GM18508 (cell line): ENCODE results near the gene AZGP1.
"Not testable (repeated sequence)": the region's sequence is repeated elsewhere in the genome, so short reads cannot be mapped to it uniquely, and the experiment has no call there.

Experiments used
- ATAC-seq: cut with Tn5 transposase; IDR thresholded peaks from one replicate; pipeline ENCODE4 v1.9.1; 2021; ENCODE audit warnings: moderate number of reproducible peaks; ENCODE audit not compliant: insufficient read depth, unreplicated experiment

The AZGP1 gene

DNA sequence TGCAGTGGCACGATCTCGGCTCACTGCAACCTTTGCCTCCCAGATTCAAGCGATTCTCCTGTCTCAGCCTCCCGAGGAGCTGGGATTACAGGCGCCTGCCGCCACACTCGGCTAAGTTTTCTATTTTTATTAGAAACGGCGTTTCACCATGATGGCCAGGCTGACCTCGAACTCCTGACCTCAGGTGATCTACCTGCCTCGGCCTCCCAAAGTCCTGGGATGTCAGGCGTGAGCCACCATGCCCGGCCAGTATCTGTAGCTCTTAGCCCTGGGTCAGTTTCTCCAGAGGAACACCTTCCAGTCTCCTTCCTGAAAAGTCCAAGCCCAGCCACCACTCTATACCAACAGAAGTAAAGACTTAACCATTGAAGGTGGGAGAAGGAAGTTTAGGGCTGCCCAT lies 24.4 kb upstream of the AZGP1 start:
- ATAC-seq: no peak

DNA sequence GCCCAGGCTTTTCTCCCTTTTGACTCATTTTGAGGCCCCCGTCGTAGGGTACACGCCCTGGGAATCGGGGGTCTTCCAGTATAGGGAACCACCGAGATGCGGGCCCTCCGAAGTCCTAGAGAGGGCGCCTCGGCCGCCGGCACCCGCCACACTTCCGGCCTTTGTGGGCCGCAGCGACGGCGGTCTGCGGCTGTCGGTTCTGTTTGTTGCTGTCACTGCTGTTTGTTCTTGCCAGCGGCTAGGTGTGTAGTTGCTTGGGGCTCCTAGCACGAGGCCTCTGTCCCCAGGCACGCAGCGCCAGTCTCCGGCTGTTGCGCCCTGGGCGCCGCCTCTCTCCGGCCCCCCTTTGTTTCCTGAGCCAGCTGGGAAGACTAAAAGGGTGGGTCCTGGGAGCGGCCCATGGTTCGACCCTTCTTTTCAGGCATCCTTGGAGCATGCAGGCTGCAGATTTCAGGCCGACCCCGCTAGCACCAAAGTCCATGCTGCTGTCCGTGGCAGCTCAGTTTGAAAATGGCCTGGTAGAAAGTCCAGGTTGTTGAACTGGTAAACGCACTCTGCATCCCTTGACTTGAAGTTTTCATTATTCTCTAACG lies 21.8 kb upstream of the AZGP1 start:
- no peak for ATAC-seq

GRCh38 chr7:99996755-99997544 lies 21.1 kb upstream of the AZGP1 start:
- ATAC-seq: no peak

DNA sequence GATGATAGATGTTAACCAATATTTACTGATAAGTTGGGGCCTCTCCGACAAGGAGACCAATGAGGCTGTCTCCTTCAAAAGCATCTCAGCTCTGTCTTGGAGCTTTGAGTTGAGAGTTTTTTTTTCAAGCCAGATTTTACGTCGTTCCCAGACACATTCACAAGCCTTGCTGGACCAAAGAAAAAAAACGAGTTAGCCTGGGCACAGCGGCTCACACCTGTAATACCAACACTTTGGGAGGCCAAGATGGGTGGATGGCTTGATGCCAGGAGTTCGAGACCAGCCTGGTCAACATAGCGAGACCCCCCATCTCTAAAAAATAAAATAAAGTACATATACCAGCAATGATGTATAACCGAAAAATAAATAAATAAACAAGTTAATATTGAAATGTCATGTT lies 19.0 kb upstream of the AZGP1 start:
- no peak for ATAC-seq

GRCh38 chr7:99992330-99993038 lies 16.7 kb upstream of the AZGP1 start:
- no peak for ATAC-seq

- ATAC-seq: not testable (repeated sequence)
Observed at GRCh38 chr7:99991543-99991942, 15.7 kb upstream of the AZGP1 start.

GRCh38 chr7:99990460-99990852 lies 14.6 kb upstream of the AZGP1 start:
- no peak for ATAC-seq

DNA sequence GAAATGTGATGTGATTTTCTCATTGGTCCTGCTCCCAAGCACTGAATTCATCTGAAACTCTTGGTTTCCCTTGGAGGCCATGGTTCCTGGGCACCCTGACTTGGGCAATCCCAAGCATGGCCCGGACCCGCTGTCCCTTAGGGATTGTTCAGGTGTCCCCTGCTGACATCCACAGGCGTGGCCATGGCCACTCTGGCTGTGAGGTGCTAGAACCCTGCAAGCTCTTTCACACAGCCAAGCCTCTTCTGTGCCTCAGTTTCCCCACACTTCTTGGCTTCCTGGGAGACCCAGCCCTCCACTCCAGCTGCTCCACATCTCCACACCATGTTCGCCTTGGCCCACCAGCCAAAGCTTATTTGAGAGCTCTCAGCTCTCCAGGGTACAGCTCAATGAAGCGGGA lies 12.0 kb upstream of the AZGP1 start:
- no peak for ATAC-seq

DNA sequence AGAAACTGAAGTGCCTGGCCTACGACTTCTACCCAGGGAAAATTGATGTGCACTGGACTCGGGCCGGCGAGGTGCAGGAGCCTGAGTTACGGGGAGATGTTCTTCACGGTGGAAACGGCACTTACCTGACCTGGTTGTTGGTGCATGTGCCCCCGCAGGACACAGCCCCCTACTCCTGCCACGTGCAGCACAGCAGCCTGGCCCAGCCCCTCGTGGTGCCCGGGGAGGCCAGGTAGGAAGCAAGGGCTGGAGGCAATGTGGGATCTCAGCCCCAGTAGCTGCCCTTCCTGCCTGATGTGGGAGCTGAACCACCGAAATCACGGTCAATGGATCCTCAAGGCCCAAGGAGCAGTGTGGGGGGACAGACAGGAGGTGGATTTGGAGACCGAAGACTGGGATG lies 11.5 kb upstream of the AZGP1 start:
- not testable (repeated sequence) for ATAC-seq

GRCh38 chr7:99984593-99984992 lies 8.8 kb upstream of the AZGP1 start:
- ATAC-seq: no peak

- not testable (repeated sequence) for ATAC-seq
Observed at GRCh38 chr7:99981066-99981465, 5.2 kb upstream of the AZGP1 start.

GRCh38 chr7:99980448-99980872 lies 4.6 kb upstream of the AZGP1 start:
- ATAC-seq: not testable (repeated sequence)

DNA sequence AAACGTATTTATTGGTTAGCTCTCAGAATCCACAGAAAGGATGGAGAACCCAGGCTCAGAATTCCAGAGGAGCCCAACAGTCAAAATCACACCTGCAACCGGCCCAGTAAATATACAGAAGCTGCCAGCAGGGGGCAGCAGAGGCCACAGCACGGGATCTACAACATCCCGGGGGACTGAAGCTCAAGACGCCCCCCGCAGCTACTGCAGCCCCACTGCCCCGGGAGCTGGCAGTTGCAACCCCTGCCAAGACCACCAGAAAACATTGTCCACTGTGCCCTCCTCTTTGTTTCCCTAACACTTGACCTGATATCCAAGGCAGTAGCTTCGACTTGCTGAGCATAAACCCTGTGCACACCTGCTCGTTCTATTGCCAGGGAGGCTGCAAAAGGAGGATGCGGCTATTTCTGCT lies 4.0 kb upstream of the AZGP1 start:
- ATAC-seq: not testable (repeated sequence)

GRCh38 chr7:99976626-99977025 lies 795 bp upstream of the AZGP1 start:
- no peak for ATAC-seq

DNA sequence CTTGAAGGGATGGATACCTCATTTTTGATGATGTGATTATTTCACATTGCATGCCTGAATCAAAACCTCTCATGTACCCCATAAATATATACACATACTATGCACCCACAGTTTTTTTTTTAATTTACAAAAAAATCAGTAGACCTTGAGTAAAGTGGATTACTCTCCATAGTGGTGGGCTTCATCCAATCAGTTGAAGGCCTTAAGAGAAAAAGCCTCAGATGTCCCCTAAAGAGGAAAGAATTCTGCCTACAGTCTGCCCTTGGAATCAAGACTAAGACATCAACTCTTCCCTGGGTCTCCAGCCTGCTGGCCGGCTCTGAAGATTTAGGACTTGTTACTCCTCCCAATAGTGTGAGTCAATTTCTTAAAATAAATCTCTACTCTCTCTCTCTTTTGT lies 1.1 kb downstream of the AZGP1 start:
- ATAC-seq: no peak

GRCh38 chr7:99973817-99974216 lies 2.0 kb downstream of the AZGP1 start:
- not testable (repeated sequence) for ATAC-seq

DNA sequence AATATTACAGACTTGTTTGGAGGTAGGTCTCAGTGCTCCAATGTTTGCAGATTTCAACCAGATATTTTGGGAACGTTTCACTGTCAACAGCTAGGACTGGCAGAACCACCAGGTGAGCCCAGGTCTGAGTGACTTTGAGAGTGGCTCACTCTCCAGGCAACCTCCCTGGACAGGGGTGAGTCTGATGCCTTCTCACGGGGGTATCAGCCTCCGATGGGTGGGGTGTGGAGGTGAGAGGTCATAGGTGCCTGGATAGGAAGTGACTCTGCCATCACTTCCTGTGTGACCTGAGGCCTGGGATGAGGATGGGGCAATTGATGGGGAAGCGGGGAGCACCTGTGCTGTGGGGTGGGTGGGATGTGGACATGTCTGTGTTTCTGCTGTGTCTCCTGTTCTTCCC lies 4.6 kb downstream of the AZGP1 start:
- no peak for ATAC-seq

DNA sequence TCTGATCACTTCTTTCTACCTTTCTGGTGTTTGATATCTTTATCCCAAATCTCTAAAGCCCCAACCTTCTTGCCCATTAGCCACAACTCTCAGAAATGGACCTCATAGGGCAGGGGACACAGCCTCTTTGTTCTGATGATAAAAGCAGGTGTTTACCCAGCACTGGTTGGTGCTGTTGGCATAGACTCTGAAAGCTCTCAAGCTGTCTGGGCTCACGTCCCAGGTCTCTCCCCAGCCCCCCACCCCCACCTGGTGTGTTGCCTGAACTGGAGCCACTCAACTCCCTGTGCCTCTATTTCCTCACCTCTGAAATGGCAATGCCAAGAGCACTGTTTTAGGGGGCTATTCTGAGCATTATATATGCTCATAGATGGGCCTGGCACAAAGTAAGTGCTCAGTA lies 6.0 kb downstream of the AZGP1 start:
- ATAC-seq: not testable (repeated sequence)

DNA sequence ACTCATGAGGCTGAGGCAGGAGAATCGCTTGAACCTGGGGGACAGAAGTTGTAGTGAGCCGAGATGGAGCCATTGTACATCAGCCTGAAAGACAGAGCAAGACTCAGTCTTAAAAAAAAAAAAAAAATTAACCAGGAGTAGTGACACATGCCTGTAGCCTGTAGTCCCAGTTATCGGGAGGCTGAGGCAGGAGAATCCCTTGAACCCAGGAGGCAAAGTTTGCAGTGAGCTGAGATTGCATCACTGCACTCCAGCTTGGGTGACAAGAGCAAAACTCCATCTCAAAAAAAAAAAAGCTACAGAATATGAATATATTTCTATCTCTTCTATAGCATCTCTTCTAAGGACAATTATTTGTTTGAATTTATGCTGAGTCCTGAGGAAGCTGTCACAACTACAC lies 6.5 kb downstream of the AZGP1 start:
- no peak for ATAC-seq

- ATAC-seq: no peak
Observed at GRCh38 chr7:99958564-99959227, 17.1 kb downstream of the AZGP1 start.

- no peak for ATAC-seq
Observed at GRCh38 chr7:99955247-99955646, 20.6 kb downstream of the AZGP1 start.
